ENCODE data around the gene THYN1.
A peak's percentile ranks its signal among the peaks of the same experiment; 100 is the strongest.

THYN1 gene

DNA sequence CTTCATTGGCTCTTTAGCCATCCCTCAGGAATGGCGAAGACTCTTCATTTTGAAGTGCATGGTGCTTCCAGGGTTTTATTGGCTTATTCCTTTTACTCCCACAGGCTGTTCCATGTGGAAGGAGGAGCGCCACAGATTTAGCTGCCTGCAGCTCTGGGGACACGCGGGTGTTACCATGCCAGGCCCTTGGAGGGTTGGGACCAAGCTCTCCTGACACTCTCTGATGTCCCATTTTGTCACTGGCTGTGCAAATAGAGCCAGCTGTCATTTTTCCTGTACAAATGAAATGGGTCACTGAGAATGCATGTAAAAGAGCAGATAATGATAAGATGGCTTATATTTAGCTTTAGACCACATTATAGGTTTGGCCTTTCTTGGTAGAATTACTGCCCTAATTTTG is 9.2 kb downstream of the THYN1 start:
- no peak for FAIRE-seq
- DNase-seq (ENCODE audit: insufficient read length) = no peak
- TF ChIP-seq POLR2AphosphoS5 (IDR thresholded peaks at IDR 0.05; ENCODE audit: low read depth, low read length) (no peak), POLR2A (IDR thresholded peaks at IDR 0.05; ENCODE audit: low read depth, low read length) (no peak), TAF1 (IDR thresholded peaks at IDR 0.05; ENCODE audit: borderline replicate concordance, low read depth, low read length) (no peak)

- TF ChIP-seq POLR2AphosphoS5 (IDR thresholded peaks at IDR 0.05; ENCODE audit: low read depth, low read length) = no peak
- TF ChIP-seq POLR2A (IDR thresholded peaks at IDR 0.05; ENCODE audit: low read depth, low read length) = no peak
- no peak for TF ChIP-seq TAF1 (IDR thresholded peaks at IDR 0.05; ENCODE audit: borderline replicate concordance, low read depth, low read length)
- no peak for DNase-seq (ENCODE audit: insufficient read length)
- FAIRE-seq = no peak
These were observed 10.8 kb downstream of the THYN1 start for GRCh38 chr11:134242376-134242775.

GRCh38 chr11:134240592-134240991 is 12.6 kb downstream of the THYN1 start:
- DNase-seq (ENCODE audit: insufficient read length) (no peak), FAIRE-seq (no peak)
- TF ChIP-seq POLR2A (IDR thresholded peaks at IDR 0.05; ENCODE audit: low read depth, low read length) = no peak
- TF ChIP-seq TAF1 (IDR thresholded peaks at IDR 0.05; ENCODE audit: borderline replicate concordance, low read depth, low read length) = no peak

DNA sequence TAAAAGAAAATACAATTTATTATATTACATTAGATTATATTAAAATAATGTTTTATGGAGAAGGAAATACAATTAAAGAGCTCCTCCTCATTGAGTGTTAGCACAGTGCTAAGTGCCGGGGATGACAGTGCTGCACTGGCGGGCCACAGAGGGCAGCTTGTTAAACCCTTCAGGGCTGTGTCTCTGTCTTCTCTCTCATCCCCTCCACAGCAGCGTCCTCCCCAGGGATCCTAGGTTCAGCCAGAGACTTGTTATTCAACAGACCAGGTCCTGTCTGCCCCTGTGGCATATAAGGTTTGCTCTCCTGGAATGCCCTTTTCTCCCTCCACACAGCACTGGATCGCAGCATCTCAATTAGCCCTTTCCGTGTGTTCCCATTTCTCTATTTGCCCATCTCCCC is 14.2 kb downstream of the THYN1 start:
- TF ChIP-seq TAF1 (IDR thresholded peaks at IDR 0.05; ENCODE audit: borderline replicate concordance, low read depth, low read length) (no peak), POLR2AphosphoS5 (IDR thresholded peaks at IDR 0.05; ENCODE audit: low read depth, low read length) (no peak), POLR2A (IDR thresholded peaks at IDR 0.05; ENCODE audit: low read depth, low read length) (no peak)
- no peak for DNase-seq (ENCODE audit: insufficient read length)
- no peak for FAIRE-seq

DNA sequence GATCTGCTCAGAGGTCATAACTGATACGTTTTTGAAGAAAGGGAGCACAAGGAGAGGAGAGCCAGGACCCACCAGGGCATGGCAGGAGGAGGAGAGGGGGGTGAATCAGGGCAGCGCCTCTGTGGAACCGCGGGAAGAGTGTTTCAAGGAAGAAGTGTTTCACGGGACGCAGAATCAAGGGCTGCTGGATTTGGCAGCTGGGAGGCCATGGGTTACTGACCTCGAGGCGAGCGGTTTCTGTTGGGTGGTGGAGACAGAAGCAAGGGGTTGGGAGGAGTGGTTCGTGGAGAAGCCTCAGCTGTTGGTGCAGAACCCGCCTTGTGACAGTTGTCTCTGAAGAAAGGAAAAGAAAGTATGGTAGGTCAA is 15.6 kb downstream of the THYN1 start:
- TF ChIP-seq POLR2A (IDR thresholded peaks at IDR 0.05; ENCODE audit: low read depth, low read length) (no peak), POLR2AphosphoS5 (IDR thresholded peaks at IDR 0.05; ENCODE audit: low read depth, low read length) (no peak), TAF1 (IDR thresholded peaks at IDR 0.05; ENCODE audit: borderline replicate concordance, low read depth, low read length) (no peak)
- FAIRE-seq (no peak), DNase-seq (ENCODE audit: insufficient read length) (no peak)

GRCh38 chr11:134236834-134237556 is 16.2 kb downstream of the THYN1 start:
- no peak for DNase-seq (ENCODE audit: insufficient read length)
- no peak for TF ChIP-seq POLR2AphosphoS5 (IDR thresholded peaks at IDR 0.05; ENCODE audit: low read depth, low read length)
- TF ChIP-seq TAF1 (IDR thresholded peaks at IDR 0.05; ENCODE audit: borderline replicate concordance, low read depth, low read length) = no peak
- no peak for TF ChIP-seq POLR2A (IDR thresholded peaks at IDR 0.05; ENCODE audit: low read depth, low read length)
- no peak for FAIRE-seq

DNA sequence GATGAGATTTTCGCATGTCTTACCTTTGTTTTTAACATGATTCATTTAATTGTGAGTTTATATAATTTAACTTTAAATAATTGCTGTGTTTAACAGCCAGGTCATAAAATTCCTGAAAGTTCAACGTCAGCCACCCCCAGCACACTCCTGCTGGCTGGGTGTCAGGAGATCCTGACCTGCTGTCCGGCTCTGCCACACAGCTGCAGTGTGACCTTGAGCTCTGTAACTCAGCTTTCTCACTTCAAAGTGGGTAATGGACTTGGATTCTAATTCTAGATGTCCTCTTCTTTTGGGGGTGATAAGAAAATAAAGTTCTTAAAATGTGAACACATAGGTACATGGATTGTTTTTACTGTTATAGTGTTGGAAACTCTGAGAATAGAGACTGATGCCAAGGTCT is 17.8 kb downstream of the THYN1 start:
- TF ChIP-seq POLR2A (IDR thresholded peaks at IDR 0.05; ENCODE audit: low read depth, low read length) = no peak
- TF ChIP-seq TAF1 (IDR thresholded peaks at IDR 0.05; ENCODE audit: borderline replicate concordance, low read depth, low read length) = no peak
- TF ChIP-seq POLR2AphosphoS5 (IDR thresholded peaks at IDR 0.05; ENCODE audit: low read depth, low read length) = no peak
- FAIRE-seq (no peak), DNase-seq (ENCODE audit: insufficient read length) (no peak)

DNA sequence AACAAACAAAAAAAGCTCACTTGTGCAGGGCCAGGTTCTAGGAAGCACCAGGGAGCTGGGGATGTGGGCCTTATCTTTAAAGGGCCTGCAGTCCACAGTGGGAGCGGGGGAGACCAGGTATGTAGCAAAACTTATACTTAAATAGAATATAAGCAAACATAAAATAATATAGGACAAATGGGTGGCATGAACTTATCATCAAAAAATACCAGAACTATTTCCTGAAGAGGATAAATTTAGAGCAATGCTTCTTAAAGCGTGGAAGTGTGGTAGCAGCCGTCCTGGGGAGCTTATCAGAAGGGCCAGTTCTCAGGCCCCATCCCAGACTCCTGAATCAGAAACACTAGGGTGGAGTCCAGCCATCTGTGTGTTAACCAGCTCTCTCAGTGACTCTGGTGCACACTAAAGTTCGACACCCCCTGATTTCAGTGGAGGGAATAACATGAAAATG is 19.4 kb downstream of the THYN1 start:
- FAIRE-seq (no peak), DNase-seq (ENCODE audit: insufficient read length) (no peak)
- TF ChIP-seq POLR2AphosphoS5 (IDR thresholded peaks at IDR 0.05; ENCODE audit: low read depth, low read length) = no peak
- no peak for TF ChIP-seq TAF1 (IDR thresholded peaks at IDR 0.05; ENCODE audit: borderline replicate concordance, low read depth, low read length)
- TF ChIP-seq POLR2A (IDR thresholded peaks at IDR 0.05; ENCODE audit: low read depth, low read length) = no peak

GRCh38 chr11:134231958-134232659 is 21.0 kb downstream of the THYN1 start:
- no peak for TF ChIP-seq TAF1 (IDR thresholded peaks at IDR 0.05; ENCODE audit: borderline replicate concordance, low read depth, low read length)
- no peak for TF ChIP-seq POLR2AphosphoS5 (IDR thresholded peaks at IDR 0.05; ENCODE audit: low read depth, low read length)
- TF ChIP-seq POLR2A (IDR thresholded peaks at IDR 0.05; ENCODE audit: low read depth, low read length) = no peak
- DNase-seq (ENCODE audit: insufficient read length) (no peak), FAIRE-seq (no peak)

DNA sequence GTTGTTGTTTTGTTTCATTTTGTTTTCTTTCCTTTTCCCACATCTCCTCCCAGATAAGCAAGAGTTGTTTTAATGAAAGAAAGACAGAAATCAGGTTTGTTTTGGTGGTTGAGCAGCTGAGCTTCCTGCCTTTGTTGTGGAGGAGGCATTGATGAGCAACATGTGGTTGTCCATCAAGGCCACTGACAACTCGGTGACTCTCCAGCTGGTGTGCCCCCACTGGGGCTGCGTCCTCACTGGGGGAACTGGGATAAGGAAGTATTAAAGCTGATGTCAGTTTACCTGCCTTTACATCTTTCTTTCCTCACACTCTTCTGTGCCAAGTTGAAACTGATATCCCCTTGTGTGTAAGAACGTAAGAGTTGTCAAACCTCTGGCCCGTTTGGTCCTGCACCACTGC is 22.8 kb downstream of the THYN1 start:
- TF ChIP-seq POLR2AphosphoS5 (IDR thresholded peaks at IDR 0.05; ENCODE audit: low read depth, low read length) = no peak
- no peak for TF ChIP-seq TAF1 (IDR thresholded peaks at IDR 0.05; ENCODE audit: borderline replicate concordance, low read depth, low read length)
- no peak for TF ChIP-seq POLR2A (IDR thresholded peaks at IDR 0.05; ENCODE audit: low read depth, low read length)
- FAIRE-seq (peak; percentile 69), DNase-seq (ENCODE audit: insufficient read length) (no peak)

DNA sequence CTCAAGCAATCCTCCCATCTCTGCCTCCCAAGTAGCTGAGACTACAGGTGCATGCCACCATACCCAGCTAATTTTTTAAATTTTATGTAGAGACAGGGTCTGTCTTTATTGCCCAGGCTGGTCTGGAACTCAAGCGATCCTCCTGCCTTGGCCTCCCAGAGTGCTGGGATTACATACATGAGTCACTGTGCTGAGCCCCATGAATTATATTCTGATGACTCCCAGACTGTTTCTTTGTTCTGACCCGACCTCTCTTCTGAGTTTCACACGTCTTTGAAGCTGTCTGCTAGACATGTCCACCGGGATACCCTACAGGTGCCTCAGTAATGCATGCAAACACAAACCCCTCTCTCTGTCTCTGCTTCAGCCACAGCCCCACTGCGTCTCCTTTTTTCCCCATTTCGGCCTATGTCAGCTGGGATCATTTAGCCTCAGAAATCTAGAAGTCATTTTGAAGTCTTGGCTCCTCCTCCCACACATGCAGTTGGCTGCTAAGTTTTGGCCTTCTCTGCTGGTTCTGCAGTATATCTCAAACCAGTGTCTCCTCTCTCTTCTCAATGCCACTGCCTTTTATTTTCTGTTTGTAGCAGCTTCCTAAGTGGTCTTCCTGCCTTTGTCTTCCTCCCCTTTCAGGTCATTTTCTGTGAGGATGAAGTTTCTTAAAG is 23.9 kb downstream of the THYN1 start:
- no peak for TF ChIP-seq TAF1 (IDR thresholded peaks at IDR 0.05; ENCODE audit: borderline replicate concordance, low read depth, low read length)
- TF ChIP-seq POLR2AphosphoS5 (IDR thresholded peaks at IDR 0.05; ENCODE audit: low read depth, low read length) = no peak
- no peak for TF ChIP-seq POLR2A (IDR thresholded peaks at IDR 0.05; ENCODE audit: low read depth, low read length)
- DNase-seq (ENCODE audit: insufficient read length) (no peak), FAIRE-seq (no peak)
